ENCODE measurements around the gene C18orf32. TPM values are rescaled to one million over a fixed set of nuclear protein-coding genes. Genes with fewer than 3 reads are reported as not detected.

Gene C18orf32
- total and polyA plus RNA-seq, 10 of the 15 experiments (the other 5 are each of a cell fraction or from before 2014, with no cell fraction given), result 11.5 to 67.0 (median 32.9) TPM

DNA sequence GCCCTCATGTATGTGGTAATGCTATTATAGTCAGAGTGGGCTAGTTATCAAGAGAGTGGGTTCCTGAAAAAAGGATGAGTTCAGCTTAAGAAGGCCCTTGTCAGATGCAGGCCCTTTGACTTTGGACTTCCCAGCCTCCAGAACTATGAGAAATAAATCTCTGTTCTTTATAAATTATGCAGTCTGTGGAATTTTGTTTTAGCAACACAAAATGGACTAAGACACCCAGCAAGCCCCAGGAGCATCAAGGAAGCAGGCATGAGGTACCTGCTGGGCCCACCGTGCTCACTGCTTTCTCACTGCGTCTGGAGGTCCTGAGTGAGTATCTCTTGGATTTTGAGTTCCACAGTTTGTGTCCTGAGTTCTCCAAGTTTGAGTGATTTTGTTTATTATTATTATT, 38.9 kb upstream of the C18orf32 start (continued):
- TF ChIP-seq SRF (IDR thresholded peaks at IDR 0.05; ENCODE audit: low read depth in 2 of 2, low read length in 2 of 2) (no peak), NBN (IDR thresholded peaks at IDR 0.05) (no peak), GATAD2B (conservative IDR thresholded peaks at IDR 0.05; ENCODE audit: low read depth) (no peak), RFX5 (IDR thresholded peaks at IDR 0.05; ENCODE audit: low read depth, low read length) (no peak), BCL11A (IDR thresholded peaks at IDR 0.05; ENCODE audit: low read depth, low read length) (no peak)

DNA sequence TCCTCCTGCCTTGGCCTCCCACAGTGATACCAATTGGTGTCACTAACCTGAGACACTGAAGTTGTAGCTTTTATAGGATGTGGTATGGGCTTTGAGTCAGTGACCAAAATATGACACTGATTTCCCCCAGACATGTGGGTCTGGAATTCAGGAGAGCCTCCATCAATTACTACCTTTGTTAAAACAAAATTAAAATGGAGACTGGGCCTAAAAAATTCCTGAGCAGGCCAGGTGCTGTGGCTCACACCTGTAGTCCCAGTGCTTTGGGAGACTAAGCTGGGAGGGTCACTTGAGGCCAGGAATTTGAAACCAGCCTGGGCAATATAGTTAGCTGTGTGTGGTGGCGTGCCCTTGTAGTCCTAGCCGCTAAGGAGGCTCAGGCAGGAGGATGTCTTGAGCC, 37.9 kb upstream of the C18orf32 start:
- H2AFZ ChIP-seq (ENCODE audit: control insufficient read depth, low read depth, low read length), result no peak overlapping the region
- H3K9me3 ChIP-seq (replicated peaks; ENCODE audit: control insufficient read depth, insufficient read depth, low read length), result no peaks in the 10 kb centered on the region
- WGBS (ENCODE audit: insufficient coverage, insufficient replicate concordance, low lambda C conversion rate, missing lambda C conversion rate), result 74% methylated on average over 2 of the region's 2 CpGs
- SMC1A ChIA-PET (ENCODE audit: uncharacterized antibody, unreplicated experiment), result interaction anchor here (1.1 kb wide), 1 partner anchor 336 kb away, joined by 3 read pairs; no protein-coding TSS in a partner anchor
- no peaks in the 10 kb centered on the region for H3K36me3 ChIP-seq (ENCODE audit: control insufficient read depth in 2 of 2, insufficient read depth in 2 of 2, low read length in 1 of 2)
- no peaks in the 10 kb centered on the region; a peak in 1 of 4 replicates for H3K27me3 ChIP-seq (replicated peaks in 1 of 2; ENCODE audit: control insufficient read depth in 2 of 2, insufficient read depth in 2 of 2, low read length in 1 of 2)
- no peak overlapping the region for H3K4me2 ChIP-seq (ENCODE audit: control insufficient read depth, insufficient read depth)
- intact Hi-C loops (cut with micrococcal nuclease; ENCODE audit: unreplicated experiment), result no loop called here
- H3K4me3 ChIP-seq, result no peak overlapping the region
- H4K20me1 ChIP-seq (ENCODE audit: control insufficient read depth, insufficient read depth), result no peaks in the 10 kb centered on the region
- DNase-seq (ENCODE audit: low read depth, low spot score), result no peak
- CTCF ChIA-PET, result no interaction called here
- H3K4me1 ChIP-seq (ENCODE audit: control insufficient read depth, insufficient read depth, low read length), result no peaks in the 10 kb centered on the region
- no TSS peak for BruUV-seq (replicated peaks)
- RAD21 ChIA-PET (ENCODE audit: unreplicated experiment), result no interaction called here
- H3K9ac ChIP-seq (ENCODE audit: control insufficient read depth, insufficient read depth, low read length), result no peak overlapping the region
- ATAC-seq, result no peak
- POLR2A ChIA-PET, result interaction anchor here (0.9 kb wide), 1 partner anchor 9 kb away, joined by 3 read pairs; no protein-coding TSS in a partner anchor
- H3K27ac ChIP-seq (ENCODE audit: control insufficient read depth, insufficient read depth), result no peak overlapping the region
- in situ Hi-C loops (cut with MboI), result no loop called here
- no peaks in the 10 kb centered on the region for H3K79me2 ChIP-seq (ENCODE audit: control insufficient read depth, insufficient read depth, low read length)
- TF ChIP-seq TCF7 (IDR thresholded peaks at IDR 0.05; ENCODE audit: borderline replicate concordance) (no peak), NRF1 (conservative IDR thresholded peaks at IDR 0.05; ENCODE audit: low read depth, low read length) (no peak), MYB (IDR thresholded peaks at IDR 0.05; ENCODE audit: borderline replicate concordance, low read depth, low read length) (no peak), ESRRA (IDR thresholded peaks at IDR 0.05; ENCODE audit: low read length) (no peak), DPF2 (IDR thresholded peaks at IDR 0.05) (no peak), FOXK2 (IDR thresholded peaks at IDR 0.05) (no peak), SUZ12 (IDR thresholded peaks at IDR 0.05; ENCODE audit: unreplicated experiment) (no peak)
- TF ChIP-seq, protein P1, sequence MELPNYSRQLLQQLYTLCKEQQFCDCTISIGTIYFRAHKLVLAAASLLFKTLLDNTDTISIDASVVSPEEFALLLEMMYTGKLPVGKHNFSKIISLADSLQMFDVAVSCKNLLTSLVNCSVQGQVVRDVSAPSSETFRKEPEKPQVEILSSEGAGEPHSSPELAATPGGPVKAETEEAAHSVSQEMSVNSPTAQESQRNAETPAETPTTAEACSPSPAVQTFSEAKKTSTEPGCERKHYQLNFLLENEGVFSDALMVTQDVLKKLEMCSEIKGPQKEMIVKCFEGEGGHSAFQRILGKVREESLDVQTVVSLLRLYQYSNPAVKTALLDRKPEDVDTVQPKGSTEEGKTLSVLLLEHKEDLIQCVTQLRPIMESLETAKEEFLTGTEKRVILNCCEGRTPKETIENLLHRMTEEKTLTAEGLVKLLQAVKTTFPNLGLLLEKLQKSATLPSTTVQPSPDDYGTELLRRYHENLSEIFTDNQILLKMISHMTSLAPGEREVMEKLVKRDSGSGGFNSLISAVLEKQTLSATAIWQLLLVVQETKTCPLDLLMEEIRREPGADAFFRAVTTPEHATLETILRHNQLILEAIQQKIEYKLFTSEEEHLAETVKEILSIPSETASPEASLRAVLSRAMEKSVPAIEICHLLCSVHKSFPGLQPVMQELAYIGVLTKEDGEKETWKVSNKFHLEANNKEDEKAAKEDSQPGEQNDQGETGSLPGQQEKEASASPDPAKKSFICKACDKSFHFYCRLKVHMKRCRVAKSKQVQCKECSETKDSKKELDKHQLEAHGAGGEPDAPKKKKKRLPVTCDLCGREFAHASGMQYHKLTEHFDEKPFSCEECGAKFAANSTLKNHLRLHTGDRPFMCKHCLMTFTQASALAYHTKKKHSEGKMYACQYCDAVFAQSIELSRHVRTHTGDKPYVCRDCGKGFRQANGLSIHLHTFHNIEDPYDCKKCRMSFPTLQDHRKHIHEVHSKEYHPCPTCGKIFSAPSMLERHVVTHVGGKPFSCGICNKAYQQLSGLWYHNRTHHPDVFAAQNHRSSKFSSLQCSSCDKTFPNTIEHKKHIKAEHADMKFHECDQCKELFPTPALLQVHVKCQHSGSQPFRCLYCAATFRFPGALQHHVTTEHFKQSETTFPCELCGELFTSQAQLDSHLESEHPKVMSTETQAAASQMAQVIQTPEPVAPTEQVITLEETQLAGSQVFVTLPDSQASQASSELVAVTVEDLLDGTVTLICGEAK (IDR thresholded peaks at IDR 0.05; ENCODE audit: borderline replicate concordance), result no peak
- TF ChIP-seq, protein P2, sequence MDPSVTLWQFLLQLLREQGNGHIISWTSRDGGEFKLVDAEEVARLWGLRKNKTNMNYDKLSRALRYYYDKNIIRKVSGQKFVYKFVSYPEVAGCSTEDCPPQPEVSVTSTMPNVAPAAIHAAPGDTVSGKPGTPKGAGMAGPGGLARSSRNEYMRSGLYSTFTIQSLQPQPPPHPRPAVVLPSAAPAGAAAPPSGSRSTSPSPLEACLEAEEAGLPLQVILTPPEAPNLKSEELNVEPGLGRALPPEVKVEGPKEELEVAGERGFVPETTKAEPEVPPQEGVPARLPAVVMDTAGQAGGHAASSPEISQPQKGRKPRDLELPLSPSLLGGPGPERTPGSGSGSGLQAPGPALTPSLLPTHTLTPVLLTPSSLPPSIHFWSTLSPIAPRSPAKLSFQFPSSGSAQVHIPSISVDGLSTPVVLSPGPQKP (IDR thresholded peaks at IDR 0.05; ENCODE audit: low read depth, low read length), result no peak
- FAIRE-seq, result no peak

All from GM12878 (cell line).